Activated CD4-positive, alpha-beta T cell treated with anti-CD3 and anti-CD28 coated beads for 36 hours (primary cell): Measurements from ENCODE around the gene CRNKL1. TPM values are rescaled to one million over a fixed set of nuclear protein-coding genes. Genes with fewer than 3 reads are reported as not detected.

Source experiments
- ATAC-seq: fragments of 200-7000 bp; cut with Tn5 transposase; one replicate; pipeline ENCODE4 v1.10.0; 2021; ENCODE audit warnings: mild to moderate bottlenecking, moderate library complexity
- CTCF ChIA-PET: fragments of 350-600 bp; sonication (Branson Sonifier 250); formaldehyde crosslinking; loops from one replicate; lab custom pipeline; 2021; ENCODE audit warnings: antibody characterized with exemption; lab: Charles Lee
- POLR2A ChIA-PET: fragments of 350-600 bp; sonication (Branson Sonifier 250); formaldehyde crosslinking; loops from one replicate; lab custom pipeline; 2021; ENCODE audit warnings: antibody characterized with exemption, inconsistent platforms; lab: Charles Lee
- DNase-seq: peaks from one replicate; pipeline ENCODE4 v3.0.0-alpha.2; 2020
- H3K27ac Mint-ChIP-seq: one replicate; pipeline ENCODE4 v1.8.0; 2021; ENCODE audit warnings: mixed read lengths
- H3K27me3 Mint-ChIP-seq: one replicate; pipeline ENCODE4 v1.8.0; 2021; ENCODE audit warnings: mixed read lengths
- H3K36me3 Mint-ChIP-seq: one replicate; pipeline ENCODE4 v1.8.0; 2021; ENCODE audit warnings: low read depth, mixed read lengths
- H3K4me1 Mint-ChIP-seq: one replicate; pipeline ENCODE4 v1.8.0; 2021; ENCODE audit warnings: mixed read lengths
- H3K4me3 Mint-ChIP-seq: one replicate; pipeline ENCODE4 v1.8.0; 2021; ENCODE audit warnings: mild to moderate bottlenecking, moderate library complexity, mixed read lengths
- H3K9me3 Mint-ChIP-seq: one replicate; pipeline ENCODE4 v1.8.0; 2021; ENCODE audit warnings: low read depth, mixed read lengths
- intact Hi-C, 2 experiments: fragments of 100-400 bp; cut with DNase I in 1 of 2; cut with micrococcal nuclease in 1 of 2; formaldehyde crosslinking; loops; one replicate each; pipeline versions ENCODE4 v1.14.2 to v1.15.1; 2022 to 2024; cut with DNase I, micrococcal nuclease
- total RNA-seq, 2 experiments: library from RNA; stranded (reverse); gene quantifications; one replicate each; pipeline ENCODE4 v1.2.3, GENCODE V29; 2021

The CRNKL1 gene
- 10 to 100 TPM; 19.9 to 22.2 TPM for total RNA-seq

GRCh38 chr20:20052074-20052970 is at the start of gene CRNKL1, which contains the start of gene CFAP61:
CRNKL1 (minus strand) TSS chr20:20052466; CDS start chr20:20052342, 124 bp downstream.
CFAP61 (plus strand) TSS chr20:20052532; CDS start chr20:20056654, 4,122 bp downstream.
- ChIA-PET POLR2A (interaction anchor here (0.6 to 1.4 kb wide), 4 partner anchors 30 to 661 kb away, joined by 3 to 6 read pairs (median 5); partner anchors contain the start of gene NAA20), CTCF (interaction anchor here (0.6 to 2.9 kb wide), 13 partner anchors 10 to 1506 kb away, joined by 3 to 21 read pairs (median 3); partner anchors contain the start of genes NAA20 and RALGAPA2)
- Mint-ChIP-seq H3K9me3 (no peaks in the 10 kb centered on the region), H3K27me3 (no peaks in the 10 kb centered on the region), H3K27ac (peak within 1 kb of the TSS; percentile 98), H3K36me3 (peaks cover 22% of the 10 kb centered on the region), H3K4me3 (peak within 1 kb of the TSS; percentile 99), H3K4me1 (peaks cover 14% of the 10 kb centered on the region)
- DNase-seq (peak; percentile 98), ATAC-seq (peak; percentile 95)
- intact Hi-C loops: loop anchor here (1.0 to 5.0 kb wide), 11 partner anchors 30 to 1764 kb away; partner anchors contain the start of genes NAA20 (in 2 of the 2), RALGAPA2 (in 2 of the 2), KIZ (in 1 of the 2) and SEC23B (in 1 of the 2)

- H3K27ac Mint-ChIP-seq: no peak overlapping the region
- no peaks in the 10 kb centered on the region for H3K9me3 Mint-ChIP-seq
- DNase-seq (no peak), ATAC-seq (no peak)
- ChIA-PET CTCF (interaction anchor here (0.6 kb wide), 1 partner anchor 17 kb away, joined by 4 read pairs; no protein-coding TSS in a partner anchor), POLR2A (no interaction called here)
- H3K4me1 Mint-ChIP-seq: no peaks in the 10 kb centered on the region
- H3K36me3 Mint-ChIP-seq: no peaks in the 10 kb centered on the region
- peaks cover 6% of the 10 kb centered on the region for H3K27me3 Mint-ChIP-seq
- intact Hi-C loops: no loop called here
- no peak overlapping the region for H3K4me3 Mint-ChIP-seq
Observed at GRCh38 chr20:20100881-20101280, 48.6 kb upstream of the CRNKL1 start.

DNA sequence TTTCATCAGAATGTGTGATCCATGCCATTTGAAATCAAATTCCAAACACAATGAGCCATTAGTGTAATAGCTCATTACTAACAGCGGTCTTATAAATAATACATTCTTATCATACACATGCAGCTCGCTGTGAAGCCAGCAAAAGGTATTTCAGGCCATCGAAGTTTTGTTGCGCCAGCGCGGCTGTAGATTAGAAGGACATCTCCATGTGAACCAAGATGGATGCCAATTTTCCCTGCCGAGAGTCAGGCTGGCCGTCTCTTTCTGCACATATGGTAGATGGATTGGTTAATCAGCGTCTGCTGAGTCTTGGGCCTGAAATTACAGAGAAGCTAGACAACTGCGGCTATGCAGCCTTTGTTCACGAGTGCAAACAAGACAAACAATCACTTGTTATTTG is 44.2 kb upstream of the CRNKL1 start:
- Mint-ChIP-seq H3K4me1 (no peaks in the 10 kb centered on the region), H3K9me3 (no peaks in the 10 kb centered on the region), H3K4me3 (no peak overlapping the region), H3K27me3 (peaks cover 11% of the 10 kb centered on the region), H3K36me3 (no peaks in the 10 kb centered on the region), H3K27ac (no peak overlapping the region)
- ATAC-seq (no peak), DNase-seq (no peak)
- intact Hi-C loops: no loop called here
- ChIA-PET POLR2A (no interaction called here), CTCF (interaction anchor here (0.7 kb wide), 1 partner anchor 9 kb away, joined by 3 read pairs; no protein-coding TSS in a partner anchor)

- Mint-ChIP-seq H3K36me3 (no peaks in the 10 kb centered on the region), H3K4me1 (no peaks in the 10 kb centered on the region), H3K27ac (no peak overlapping the region), H3K27me3 (peaks cover 11% of the 10 kb centered on the region), H3K9me3 (no peaks in the 10 kb centered on the region), H3K4me3 (no peak overlapping the region)
- intact Hi-C loops: no loop called here
- POLR2A ChIA-PET: no interaction called here
- CTCF ChIA-PET: interaction anchor here (0.6 kb wide), 1 partner anchor 286 kb away, joined by 4 read pairs; no protein-coding TSS in a partner anchor
- DNase-seq: no peak
- no peak for ATAC-seq
Observed at GRCh38 chr20:20095114-20095872, 43.0 kb upstream of the CRNKL1 start.

GRCh38 chr20:20094410-20094809 is 42.1 kb upstream of the CRNKL1 start:
- intact Hi-C loops: no loop called here
- Mint-ChIP-seq H3K9me3 (no peaks in the 10 kb centered on the region), H3K27me3 (peaks cover 11% of the 10 kb centered on the region), H3K36me3 (no peaks in the 10 kb centered on the region), H3K4me3 (no peak overlapping the region), H3K4me1 (no peaks in the 10 kb centered on the region), H3K27ac (no peak overlapping the region)
- CTCF ChIA-PET: no interaction called here
- POLR2A ChIA-PET: no interaction called here
- no peak for ATAC-seq
- DNase-seq: no peak

DNA sequence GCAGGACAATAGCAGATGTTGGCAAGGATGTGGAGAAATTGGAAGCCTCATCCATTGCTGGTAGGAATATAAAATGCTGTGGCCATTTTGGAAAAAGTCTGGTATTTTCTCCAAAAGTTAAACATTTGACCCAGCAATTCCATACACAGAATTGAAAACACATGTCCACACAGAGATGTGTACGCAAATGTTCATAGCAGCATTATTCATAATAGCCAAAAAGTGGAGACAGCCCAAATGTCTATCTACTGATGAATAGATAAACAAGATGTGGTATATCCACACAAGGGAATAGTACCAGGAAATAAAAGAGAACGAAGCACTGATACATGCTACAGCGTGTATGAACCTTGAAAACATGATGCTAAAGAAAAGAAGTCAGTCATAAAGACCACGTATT is 40.6 kb upstream of the CRNKL1 start:
- no peak for ATAC-seq
- no peak for DNase-seq
- H3K9me3 Mint-ChIP-seq: no peaks in the 10 kb centered on the region
- H3K4me1 Mint-ChIP-seq: no peaks in the 10 kb centered on the region
- no peak overlapping the region for H3K27ac Mint-ChIP-seq
- no peaks in the 10 kb centered on the region for H3K36me3 Mint-ChIP-seq
- ChIA-PET POLR2A (no interaction called here), CTCF (interaction anchor here (1.1 kb wide), 1 partner anchor 130 kb away, joined by 3 read pairs; no protein-coding TSS in a partner anchor)
- intact Hi-C loops: no loop called here
- peaks cover 9% of the 10 kb centered on the region for H3K27me3 Mint-ChIP-seq
- no peak overlapping the region for H3K4me3 Mint-ChIP-seq

DNA sequence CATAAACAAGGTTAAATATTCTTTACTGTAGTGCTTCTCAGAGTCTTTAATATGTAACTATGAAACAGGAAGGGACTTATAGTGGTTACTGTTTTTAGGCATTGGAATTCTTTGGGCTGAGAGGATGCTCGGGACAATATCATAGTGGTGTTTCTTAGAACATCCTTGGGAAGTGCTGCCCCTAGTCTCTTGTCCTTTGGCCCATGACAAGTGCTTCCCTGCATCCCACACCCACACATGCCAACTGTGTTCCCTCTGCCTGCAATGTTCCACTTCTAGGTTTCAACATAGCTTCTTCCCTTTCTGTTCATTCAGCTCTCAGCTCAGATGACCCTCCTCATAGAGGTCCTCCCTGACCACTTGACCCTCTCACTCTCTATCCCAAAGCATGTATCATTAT is 37.7 kb upstream of the CRNKL1 start:
- ChIA-PET POLR2A (no interaction called here), CTCF (no interaction called here)
- Mint-ChIP-seq H3K4me3 (no peak overlapping the region), H3K9me3 (no peaks in the 10 kb centered on the region), H3K36me3 (no peaks in the 10 kb centered on the region), H3K4me1 (no peaks in the 10 kb centered on the region), H3K27ac (no peak overlapping the region), H3K27me3 (peaks cover 7% of the 10 kb centered on the region)
- DNase-seq (no peak), ATAC-seq (no peak)
- intact Hi-C loops: no loop called here

DNA sequence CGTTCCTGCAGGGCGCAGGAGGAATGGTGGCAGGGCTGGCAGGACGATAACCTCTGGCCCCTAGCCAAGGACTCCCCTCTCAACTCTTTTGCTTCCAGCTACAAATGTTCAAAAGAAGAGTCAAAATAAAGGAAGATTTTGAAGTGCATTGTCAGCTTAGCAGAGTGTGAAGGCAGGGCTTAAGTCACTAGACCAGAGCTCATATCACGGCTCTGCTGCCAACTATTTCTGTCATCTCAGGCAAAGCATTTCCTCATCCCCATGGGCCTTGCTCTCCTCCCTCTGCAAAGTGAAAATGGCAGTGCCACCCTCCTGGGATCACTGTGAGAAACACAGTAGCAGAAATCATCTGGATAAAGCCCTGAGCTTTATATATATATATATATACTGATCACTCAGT is 36.8 kb upstream of the CRNKL1 start:
- Mint-ChIP-seq H3K4me3 (no peak overlapping the region), H3K27me3 (peaks cover 8% of the 10 kb centered on the region), H3K27ac (no peak overlapping the region), H3K9me3 (no peaks in the 10 kb centered on the region), H3K36me3 (no peaks in the 10 kb centered on the region), H3K4me1 (peaks cover under 1% of the 10 kb centered on the region)
- no peak for DNase-seq
- no peak for ATAC-seq
- POLR2A ChIA-PET: no interaction called here
- CTCF ChIA-PET: interaction anchor here (0.8 kb wide), 1 partner anchor 505 kb away, joined by 3 read pairs; no protein-coding TSS in a partner anchor
- intact Hi-C loops: no loop called here

GRCh38 chr20:20085812-20086211 is 33.5 kb upstream of the CRNKL1 start:
- ChIA-PET POLR2A (no interaction called here), CTCF (no interaction called here)
- no peaks in the 10 kb centered on the region for H3K36me3 Mint-ChIP-seq
- peaks cover 2% of the 10 kb centered on the region for H3K4me1 Mint-ChIP-seq
- no peak for DNase-seq
- no peaks in the 10 kb centered on the region for H3K9me3 Mint-ChIP-seq
- no peak overlapping the region for H3K27ac Mint-ChIP-seq
- peaks cover 8% of the 10 kb centered on the region for H3K27me3 Mint-ChIP-seq
- ATAC-seq: no peak
- intact Hi-C loops: loop anchor here (2.0 kb wide), 3 partner anchors 483 to 739 kb away; no protein-coding TSS in a partner anchor
- no peak overlapping the region for H3K4me3 Mint-ChIP-seq

DNA sequence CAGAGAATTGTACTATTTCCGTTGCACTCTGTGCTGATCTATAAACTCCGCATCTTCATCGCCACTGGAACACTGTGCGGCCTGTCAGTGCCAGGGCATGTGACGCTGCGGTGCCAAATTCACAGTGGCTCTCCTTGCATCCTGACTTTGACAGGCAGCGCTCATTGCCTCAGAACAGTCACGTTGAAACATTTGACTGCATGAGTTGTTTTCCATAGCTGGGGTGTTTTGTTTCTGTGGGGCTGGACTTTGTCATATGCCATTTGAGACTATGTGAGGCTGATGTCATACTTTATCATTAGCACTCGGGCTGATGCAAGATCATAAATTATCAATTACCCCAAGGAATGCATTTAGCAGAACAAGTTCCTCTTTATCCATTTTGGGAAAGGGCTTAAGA is 32.8 kb upstream of the CRNKL1 start:
- H3K27me3 Mint-ChIP-seq: peaks cover 8% of the 10 kb centered on the region
- DNase-seq (no peak), ATAC-seq (no peak)
- H3K4me3 Mint-ChIP-seq: no peak overlapping the region
- no peak overlapping the region for H3K27ac Mint-ChIP-seq
- no peaks in the 10 kb centered on the region for H3K36me3 Mint-ChIP-seq
- POLR2A ChIA-PET: no interaction called here
- peaks cover 2% of the 10 kb centered on the region for H3K4me1 Mint-ChIP-seq
- no peaks in the 10 kb centered on the region for H3K9me3 Mint-ChIP-seq
- CTCF ChIA-PET: interaction anchor here (0.6 to 2.5 kb wide), 2 partner anchors 138 to 509 kb away, joined by 3 to 14 read pairs; no protein-coding TSS in a partner anchor
- intact Hi-C loops: loop anchor here (2.0 kb wide), 3 partner anchors 484 to 740 kb away; no protein-coding TSS in a partner anchor

- POLR2A ChIA-PET: no interaction called here
- H3K27ac Mint-ChIP-seq: no peak overlapping the region
- no peaks in the 10 kb centered on the region for H3K9me3 Mint-ChIP-seq
- intact Hi-C loops: loop anchor here (1.0 to 5.0 kb wide), 6 partner anchors 153 to 740 kb away; no protein-coding TSS in a partner anchor
- CTCF ChIA-PET: interaction anchor here (0.8 to 2.5 kb wide), 4 partner anchors 14 to 1294 kb away, joined by 3 to 14 read pairs (median 4); no protein-coding TSS in a partner anchor
- no peak overlapping the region for H3K4me3 Mint-ChIP-seq
- no peaks in the 10 kb centered on the region for H3K36me3 Mint-ChIP-seq
- ATAC-seq: no peak
- H3K4me1 Mint-ChIP-seq: peaks cover 2% of the 10 kb centered on the region
- H3K27me3 Mint-ChIP-seq: peaks cover 8% of the 10 kb centered on the region
- DNase-seq: no peak
Observed at GRCh38 chr20:20084296-20084752, 32.1 kb upstream of the CRNKL1 start.
